Epidermal melanocyte (primary cell): Measurements from ENCODE around the gene MRPL32.
"Not testable (repeated sequence)": the region's sequence is repeated elsewhere in the genome, so short reads cannot be mapped to it uniquely, and the experiment has no call there.

ENCODE experiments used
- DNase-seq: peaks from one replicate; pipeline ENCODE4 v3.0.0; 2011; ENCODE audit warnings: low spot score; ENCODE audit not compliant: insufficient read length

MRPL32 gene

GRCh38 chr7:42931834-42932651 lies at the start of gene MRPL32, which contains the start of gene PSMA2:
MRPL32 (plus strand) TSS chr7:42932376; CDS start chr7:42932387, 11 bp downstream.
PSMA2 (minus strand) TSS chr7:42932174; CDS start chr7:42932158, 16 bp downstream.
- DNase-seq, result peak; percentile 95

- DNase-seq, result no peak
Observed at GRCh38 chr7:42883950-42884349, 48.2 kb upstream of the MRPL32 start.

- DNase-seq, result not testable (repeated sequence)
Observed at GRCh38 chr7:42885183-42885582, 47.0 kb upstream of the MRPL32 start.

GRCh38 chr7:42886129-42886528 lies 46.0 kb upstream of the MRPL32 start:
- DNase-seq, result no peak

GRCh38 chr7:42886893-42887505 lies 45.2 kb upstream of the MRPL32 start:
- no peak for DNase-seq

- no peak for DNase-seq
Observed at GRCh38 chr7:42893346-42894240, 38.6 kb upstream of the MRPL32 start.

GRCh38 chr7:42900842-42901241 lies 31.3 kb upstream of the MRPL32 start:
- DNase-seq, result no peak

- no peak for DNase-seq
Observed at GRCh38 chr7:42902331-42902730, 29.8 kb upstream of the MRPL32 start.

GRCh38 chr7:42906181-42906580 lies 26.0 kb upstream of the MRPL32 start:
- no peak for DNase-seq

- no peak for DNase-seq
Observed at GRCh38 chr7:42907316-42907715, 24.9 kb upstream of the MRPL32 start.

GRCh38 chr7:42910306-42910705 lies 21.9 kb upstream of the MRPL32 start:
- DNase-seq, result no peak

GRCh38 chr7:42911454-42912447 lies 20.4 kb upstream of the MRPL32 start, which contains the start of gene C7orf25:
C7orf25 (minus strand) TSS chr7:42912070; CDS start chr7:42910900, 1,170 bp downstream.
- peak; percentile 85 for DNase-seq

- DNase-seq, result no peak
Observed at GRCh38 chr7:42913591-42913990, 18.6 kb upstream of the MRPL32 start.

GRCh38 chr7:42914009-42914408 lies 18.2 kb upstream of the MRPL32 start:
- DNase-seq, result no peak

GRCh38 chr7:42914421-42915045 lies 17.6 kb upstream of the MRPL32 start:
- DNase-seq, result no peak

GRCh38 chr7:42915356-42915755 lies 16.8 kb upstream of the MRPL32 start:
- DNase-seq, result no peak

GRCh38 chr7:42922017-42922753 lies 10.0 kb upstream of the MRPL32 start:
- DNase-seq, result no peak

GRCh38 chr7:42924223-42924838 lies 7.8 kb upstream of the MRPL32 start:
- DNase-seq, result no peak

- DNase-seq, result no peak
Observed at GRCh38 chr7:42925630-42926029, 6.5 kb upstream of the MRPL32 start.
